DND-41 (cell line): ENCODE data around the gene CLDN14.

Experiments used
- ATAC-seq: fragments of 200-7000 bp; cut with Tn5 transposase; 3 replicates; pipeline ENCODE4 v1.9.1; 2021; ENCODE audit warnings: low read depth; ENCODE audit not compliant: insufficient read depth
- DNase-seq: peaks from one replicate; pipeline ENCODE4 v3.0.0-alpha.2; 2020
- H2AFZ ChIP-seq: 2 replicates; pipeline ENCODE4 v1.6.0; 2012; ENCODE audit warnings: low read depth, low read length
- H3K27ac ChIP-seq: 2 replicates; pipeline ENCODE4 v1.5.1; 2012; ENCODE audit warnings: low read length, inconsistent platforms
- H3K27me3 ChIP-seq: fragments of 200-600 bp; sonication (generic); 2 replicates; pipeline ENCODE4 v1.6.0; 2012; ENCODE audit warnings: low read length, mild to moderate bottlenecking, inconsistent platforms; ENCODE audit not compliant: insufficient read depth, poor library complexity
- H3K36me3 ChIP-seq: 2 replicates; pipeline ENCODE4 v1.5.1; 2012; ENCODE audit warnings: low read length, inconsistent platforms; ENCODE audit not compliant: insufficient read depth
- H3K4me1 ChIP-seq: 2 replicates; pipeline ENCODE4 v1.5.1; 2012; ENCODE audit warnings: mild to moderate bottlenecking, low read length; ENCODE audit not compliant: insufficient read depth
- H3K4me2 ChIP-seq: 2 replicates; pipeline ENCODE4 v1.6.0; 2012; ENCODE audit warnings: mild to moderate bottlenecking, moderate library complexity, low read length, inconsistent platforms; ENCODE audit not compliant: insufficient read depth
- H3K4me3 ChIP-seq, 2 experiments: fragments of 200-600 bp in 1 of 2; shearing (Covaris generic) in 1 of 2; 2 replicates each; pipeline ENCODE4 v1.5.1; 2012 to 2016; ENCODE audit warnings: inconsistent platforms in 2 of 2, low read length in 2 of 2, mild to moderate bottlenecking in 2 of 2, low read depth in 1 of 2, moderate library complexity in 1 of 2
- H3K79me2 ChIP-seq: 2 replicates; pipeline ENCODE4 v1.6.0; 2012; ENCODE audit warnings: low read length, inconsistent platforms; ENCODE audit not compliant: insufficient read depth
- H3K9ac ChIP-seq: 2 replicates; pipeline ENCODE4 v1.6.0; 2012; ENCODE audit warnings: low read depth, mild to moderate bottlenecking, inconsistent platforms, low read length, moderate library complexity
- H3K9me3 ChIP-seq: 2 replicates; pipeline ENCODE4 v1.5.1; 2012; ENCODE audit warnings: low read length, moderate library complexity, mild to moderate bottlenecking, inconsistent platforms; ENCODE audit not compliant: insufficient read depth, severe bottlenecking
- H4K20me1 ChIP-seq: 2 replicates; pipeline ENCODE4 v1.6.0; 2012; ENCODE audit warnings: low read length; ENCODE audit not compliant: insufficient read depth
- EZH2 ChIP-seq: IDR thresholded peaks from 3 replicates; pipeline ENCODE4 v1.6.1; 2012; ENCODE audit warnings: borderline replicate concordance, low read depth, mild to moderate bottlenecking, moderate library complexity, low read length, inconsistent platforms; ENCODE audit not compliant: severe bottlenecking
- TF ChIP-seq, protein P1 (sequence below): IDR thresholded peaks from 2 replicates; pipeline ENCODE4 v1.5.1; 2012; ENCODE audit warnings: borderline replicate concordance, low read length, moderate library complexity, mild to moderate bottlenecking; ENCODE audit not compliant: poor library complexity, severe bottlenecking; ENCODE audit errors: extremely low read depth

Gene CLDN14

DNA sequence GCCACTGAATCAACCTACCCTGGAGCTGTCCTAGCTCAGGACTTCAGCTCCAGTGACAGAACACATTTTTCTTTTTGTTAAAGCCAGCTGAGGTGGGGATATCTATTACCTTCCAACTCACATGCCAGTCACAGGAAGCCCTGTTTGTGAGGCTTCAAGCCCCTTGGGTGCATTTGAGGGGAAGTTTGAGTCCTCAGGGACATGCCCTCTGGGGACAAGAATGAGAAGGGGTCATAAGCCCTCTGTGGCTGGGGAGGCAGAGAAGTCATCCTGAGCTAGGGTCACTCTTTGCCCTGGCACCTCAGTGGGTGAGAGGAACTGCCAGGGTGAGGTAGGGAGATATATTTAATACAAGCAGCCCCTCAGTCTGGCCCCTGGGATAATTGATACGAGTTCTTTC lies 33.5 kb upstream of the CLDN14 start:
- no peaks in the 10 kb centered on the region for H4K20me1 ChIP-seq
- no peaks in the 10 kb centered on the region for H3K79me2 ChIP-seq
- H3K36me3 ChIP-seq: no peaks in the 10 kb centered on the region
- ATAC-seq (no peak), DNase-seq (no peak)
- H3K4me1 ChIP-seq: peaks cover 13% of the 10 kb centered on the region
- no peak overlapping the region for H3K27ac ChIP-seq
- H2AFZ ChIP-seq: no peak overlapping the region
- TF ChIP-seq, protein P1, sequence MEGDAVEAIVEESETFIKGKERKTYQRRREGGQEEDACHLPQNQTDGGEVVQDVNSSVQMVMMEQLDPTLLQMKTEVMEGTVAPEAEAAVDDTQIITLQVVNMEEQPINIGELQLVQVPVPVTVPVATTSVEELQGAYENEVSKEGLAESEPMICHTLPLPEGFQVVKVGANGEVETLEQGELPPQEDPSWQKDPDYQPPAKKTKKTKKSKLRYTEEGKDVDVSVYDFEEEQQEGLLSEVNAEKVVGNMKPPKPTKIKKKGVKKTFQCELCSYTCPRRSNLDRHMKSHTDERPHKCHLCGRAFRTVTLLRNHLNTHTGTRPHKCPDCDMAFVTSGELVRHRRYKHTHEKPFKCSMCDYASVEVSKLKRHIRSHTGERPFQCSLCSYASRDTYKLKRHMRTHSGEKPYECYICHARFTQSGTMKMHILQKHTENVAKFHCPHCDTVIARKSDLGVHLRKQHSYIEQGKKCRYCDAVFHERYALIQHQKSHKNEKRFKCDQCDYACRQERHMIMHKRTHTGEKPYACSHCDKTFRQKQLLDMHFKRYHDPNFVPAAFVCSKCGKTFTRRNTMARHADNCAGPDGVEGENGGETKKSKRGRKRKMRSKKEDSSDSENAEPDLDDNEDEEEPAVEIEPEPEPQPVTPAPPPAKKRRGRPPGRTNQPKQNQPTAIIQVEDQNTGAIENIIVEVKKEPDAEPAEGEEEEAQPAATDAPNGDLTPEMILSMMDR: no peak
- no peak for TF ChIP-seq EZH2
- H3K9me3 ChIP-seq: no peaks in the 10 kb centered on the region
- no peak overlapping the region for H3K4me3 ChIP-seq
- H3K4me2 ChIP-seq: no peak overlapping the region
- no peak overlapping the region for H3K9ac ChIP-seq
- no peaks in the 10 kb centered on the region for H3K27me3 ChIP-seq

DNA sequence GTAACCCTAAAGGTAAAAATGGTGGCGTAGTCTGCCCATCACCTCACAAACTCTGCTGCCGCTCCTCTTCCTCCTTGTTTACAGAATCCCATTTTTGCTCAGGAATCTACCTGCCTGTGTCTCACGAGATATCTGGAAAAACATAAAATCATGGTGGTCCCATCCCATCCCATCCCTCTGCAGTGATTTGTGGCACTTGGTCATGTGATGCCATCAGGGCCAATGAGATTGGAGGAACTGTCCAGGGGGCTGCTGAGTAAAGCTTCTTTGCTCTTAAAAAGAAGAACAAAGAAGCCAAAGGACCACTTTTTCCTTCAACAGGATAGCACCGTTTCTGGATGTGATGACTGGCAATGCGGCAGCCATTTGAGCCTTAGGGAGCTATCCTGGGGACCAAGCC lies 33.0 kb upstream of the CLDN14 start:
- Histone ChIP-seq H3K4me1 (peaks cover 13% of the 10 kb centered on the region), H2AFZ (no peak overlapping the region), H4K20me1 (no peaks in the 10 kb centered on the region), H3K79me2 (no peaks in the 10 kb centered on the region), H3K9ac (no peak overlapping the region), H3K9me3 (no peaks in the 10 kb centered on the region), H3K27me3 (no peaks in the 10 kb centered on the region), H3K4me3 (no peak overlapping the region), H3K4me2 (no peak overlapping the region), H3K27ac (no peak overlapping the region), H3K36me3 (no peaks in the 10 kb centered on the region)
- no peak for TF ChIP-seq EZH2
- TF ChIP-seq, protein P1: no peak
- ATAC-seq (no peak), DNase-seq (no peak)

DNA sequence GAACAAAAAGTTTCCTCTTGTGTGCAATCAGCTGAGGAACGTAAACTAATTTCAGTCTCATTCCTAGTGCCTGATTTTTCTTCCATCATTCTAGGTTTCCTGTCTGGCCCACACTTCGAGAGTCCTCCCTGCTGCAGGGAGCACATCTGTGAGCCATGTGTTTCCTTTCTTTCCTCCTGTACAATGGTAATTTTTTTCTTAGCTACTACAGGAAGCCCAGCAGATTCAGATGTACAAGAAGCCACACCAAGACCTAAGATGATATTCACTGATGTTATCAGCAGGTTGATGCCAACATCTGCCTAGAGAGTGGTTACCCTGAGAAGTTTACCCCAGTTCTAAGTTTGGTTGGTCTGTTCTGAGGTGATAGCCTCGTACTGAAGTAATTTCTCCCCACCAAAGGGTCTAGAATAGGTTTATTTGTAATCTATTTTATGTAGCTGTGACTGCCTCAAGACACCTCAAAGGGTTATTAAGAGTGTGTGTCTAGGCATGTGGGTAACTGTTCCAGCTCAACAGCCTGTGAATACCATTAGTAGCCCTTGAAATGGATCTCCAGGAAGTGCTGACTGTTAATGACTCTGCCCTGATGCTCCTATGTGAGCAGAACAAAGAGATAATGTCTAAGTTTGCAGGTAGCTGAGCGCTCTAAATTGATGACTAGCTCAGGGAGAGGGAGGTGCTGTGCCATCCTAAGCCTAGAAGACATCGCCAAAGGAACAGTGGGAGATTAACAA lies 31.7 kb upstream of the CLDN14 start:
- peak; percentile 92 for ATAC-seq
- Histone ChIP-seq H3K4me2 (no peak overlapping the region), H3K79me2 (no peaks in the 10 kb centered on the region), H3K9ac (no peak overlapping the region), H3K4me1 (peaks cover 13% of the 10 kb centered on the region), H3K27ac (no peak overlapping the region), H2AFZ (no peak overlapping the region), H3K36me3 (no peaks in the 10 kb centered on the region), H4K20me1 (no peaks in the 10 kb centered on the region), H3K9me3 (no peaks in the 10 kb centered on the region), H3K27me3 (no peaks in the 10 kb centered on the region), H3K4me3 (no peak overlapping the region)
- peak; percentile 27 for DNase-seq
- TF ChIP-seq EZH2: no peak
- TF ChIP-seq, protein P1: no peak
